PC-3 (cell line): ENCODE results near the gene FAHD1.

Experiments
- CTCF ChIP-seq: fragments of 300-600 bp; sonication (generic); conservative IDR thresholded peaks from 2 replicates; pipeline ENCODE4 v1.5.1; 2017; ENCODE audit warnings: antibody characterized with exemption, low read depth, mild to moderate bottlenecking, low read length
- EZH2phosphoT487 ChIP-seq: fragments of 300-600 bp; sonication (generic); IDR thresholded peaks from 2 replicates; pipeline ENCODE4 v1.6.1; 2018; ENCODE audit warnings: mild to moderate bottlenecking, antibody characterized with exemption, low read length, borderline replicate concordance

GRCh38 chr16:1780677-1781072 is 46.3 kb upstream of the FAHD1 start:
- TF ChIP-seq CTCF (no peak), EZH2phosphoT487 (no peak)
